Measurements from ENCODE around the gene PATZ1. TPM values are rescaled to one million over a fixed set of nuclear protein-coding genes. Genes with fewer than 3 reads are reported as not detected.
A peak's percentile ranks its signal among the peaks of the same experiment; 100 is the strongest.

The PATZ1 gene
- total and polyA plus RNA-seq, 2 of the 8 experiments (the other 6 are each of a cell fraction or from before 2014, with no cell fraction given) = 62.1 to 70.9 TPM

- TF ChIP-seq CHD7 (IDR thresholded peaks at IDR 0.05; ENCODE audit: insufficient replicate concordance, low read length) (no peak), CBX8 (IDR thresholded peaks at IDR 0.05; ENCODE audit: borderline replicate concordance, low read depth, low read length) (no peak), RBBP5 (IDR thresholded peaks at IDR 0.05; ENCODE audit: borderline replicate concordance, low read depth, low read length) (no peak), SIX5 (IDR thresholded peaks at IDR 0.05; ENCODE audit: low read depth, low read length) (no peak), BACH1 (IDR thresholded peaks at IDR 0.05; ENCODE audit: low read length) (no peak), CHD2 (IDR thresholded peaks at IDR 0.05; ENCODE audit: low read length) (no peak), NRF1 (IDR thresholded peaks at IDR 0.05; ENCODE audit: low read depth, low read length) (no peak), RAD21 (IDR thresholded peaks at IDR 0.05 in 1 of 2, conservative IDR thresholded peaks at IDR 0.05 in 1 of 2; ENCODE audit: low read depth in 2 of 2, low read length in 2 of 2) (peak; percentile 48 to 70; a peak in 3 of 4 replicates), RFX5 (IDR thresholded peaks at IDR 0.05; ENCODE audit: borderline replicate concordance, low read depth, low read length) (no peak), BCL11A (IDR thresholded peaks at IDR 0.05; ENCODE audit: low read depth in 2 of 2, low read length in 2 of 2) (no peak)
Observed at GRCh38 chr22:31313366-31314147, 32.6 kb downstream of the PATZ1 start (continued).
